HUES64 (cell line): ENCODE data around the gene ATXN1.

ENCODE experiments used
- H3K27ac ChIP-seq: 2 replicates; pipeline ENCODE4 v1.7.0; 2013; ENCODE audit warnings: low read depth, low read length, inconsistent platforms
- H3K27me3 ChIP-seq: 2 replicates; pipeline ENCODE4 v1.6.1; 2013; ENCODE audit warnings: mild to moderate bottlenecking, low read length; ENCODE audit not compliant: insufficient read depth
- H3K36me3 ChIP-seq: 2 replicates; pipeline ENCODE4 v1.6.1; 2013; ENCODE audit warnings: mild to moderate bottlenecking, low read length; ENCODE audit not compliant: insufficient read depth
- H3K4me1 ChIP-seq: 2 replicates; pipeline ENCODE4 v1.6.1; 2013; ENCODE audit warnings: mild to moderate bottlenecking, low read length, moderate library complexity; ENCODE audit not compliant: insufficient read depth
- H3K4me3 ChIP-seq: 2 replicates; pipeline ENCODE4 v1.5.1; 2013; ENCODE audit warnings: mild to moderate bottlenecking, low read length, moderate library complexity
- H3K9ac ChIP-seq: 2 replicates; pipeline ENCODE4 v1.6.1; 2013; ENCODE audit warnings: mild to moderate bottlenecking, low read depth, low read length
- H3K9me3 ChIP-seq: 2 replicates; pipeline ENCODE4 v1.6.1; 2013; ENCODE audit warnings: low read depth, low read length; ENCODE audit not compliant: insufficient read depth
- WGBS: fragments of 150-250, 120-280 bp; methylation state at CpG from one replicate; pipeline ENCODE4 v1.1.7; 2013; ENCODE audit warnings: missing lambda C conversion rate; 5-methylcytosine and 5-hydroxymethylcytosine counted together

The ATXN1 gene

DNA sequence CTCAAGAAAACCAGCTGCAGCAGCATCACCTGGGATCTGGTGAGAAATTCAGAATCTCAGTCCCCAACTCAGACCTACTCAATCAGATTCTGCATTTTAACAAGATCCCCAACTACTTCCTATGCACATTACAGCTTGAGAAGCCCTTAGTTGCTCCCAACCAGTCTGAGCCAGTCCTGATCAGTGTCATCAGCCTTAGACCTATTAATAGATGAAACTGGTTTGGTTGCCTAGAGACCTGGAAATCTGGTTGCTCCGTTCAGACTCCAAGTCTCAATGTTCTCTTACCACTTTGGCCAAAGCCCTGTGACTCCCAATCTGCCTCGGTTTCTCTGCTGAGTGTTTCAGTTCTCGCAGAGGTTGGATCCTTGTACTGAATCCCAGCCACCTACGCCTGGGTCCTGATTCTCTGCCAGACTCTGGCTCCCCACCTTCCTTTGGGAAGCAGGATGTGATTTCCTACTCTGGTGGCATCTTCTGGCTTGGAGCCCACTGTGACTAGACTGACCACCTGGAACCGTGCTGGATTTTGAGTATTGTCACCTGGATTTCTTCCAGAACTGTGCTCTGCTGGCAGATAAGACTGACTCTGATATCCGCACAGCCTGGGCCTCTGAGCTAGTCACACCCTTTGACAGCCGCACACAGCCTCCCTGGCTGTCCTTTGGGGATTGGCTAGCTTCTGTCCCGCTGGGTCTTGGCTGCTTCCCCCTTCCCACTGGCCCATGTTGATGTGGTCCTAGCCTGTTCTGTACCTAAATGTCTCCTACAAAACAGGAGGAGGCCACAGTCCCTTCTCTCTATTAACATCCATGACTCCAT is 20.3 kb upstream of the ATXN1 start:
- no peak overlapping the region for H3K4me3 ChIP-seq
- peaks cover 5% of the 10 kb centered on the region; the same call in 1 of the 2 replicates for H3K4me1 ChIP-seq
- no peaks in the 10 kb centered on the region for H3K9me3 ChIP-seq
- H3K36me3 ChIP-seq: no peaks in the 10 kb centered on the region
- no peak overlapping the region for H3K9ac ChIP-seq
- no peaks in the 10 kb centered on the region for H3K27me3 ChIP-seq
- H3K27ac ChIP-seq: no peak overlapping the region
- 92% methylated on average over 8 of the region's 8 CpGs for WGBS

DNA sequence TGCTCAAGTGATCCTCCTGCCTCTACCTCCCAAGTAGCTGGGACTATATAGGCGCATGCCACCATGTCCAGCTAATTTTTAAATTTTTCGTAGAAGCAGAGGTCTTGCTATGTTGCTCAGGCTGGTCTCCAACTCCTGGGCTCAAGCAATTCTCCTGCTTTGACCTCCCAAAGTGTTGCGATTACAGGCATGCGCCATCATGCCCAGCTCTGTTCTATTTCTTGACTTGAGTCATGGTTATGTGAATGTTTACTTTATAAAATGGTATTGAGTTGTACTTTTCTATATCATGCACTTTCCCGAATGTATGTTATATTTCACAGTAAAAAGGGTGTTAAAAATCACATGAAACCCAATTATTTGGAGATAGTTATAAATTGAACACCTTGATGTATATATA is 17.3 kb upstream of the ATXN1 start:
- H3K4me3 ChIP-seq: no peak overlapping the region
- no peaks in the 10 kb centered on the region for H3K9me3 ChIP-seq
- H3K4me1 ChIP-seq: peaks cover 5% of the 10 kb centered on the region; the same call in 1 of the 2 replicates
- H3K9ac ChIP-seq: no peak overlapping the region
- 92% methylated on average over 4 of the region's 5 CpGs for WGBS
- no peaks in the 10 kb centered on the region for H3K27me3 ChIP-seq
- no peaks in the 10 kb centered on the region for H3K36me3 ChIP-seq
- H3K27ac ChIP-seq: no peak overlapping the region

GRCh38 chr6:16777794-16778193 is 16.5 kb upstream of the ATXN1 start:
- Histone ChIP-seq H3K4me1 (peaks cover 5% of the 10 kb centered on the region; the same call in 1 of the 2 replicates), H3K27me3 (no peaks in the 10 kb centered on the region), H3K4me3 (no peak overlapping the region), H3K9me3 (no peaks in the 10 kb centered on the region), H3K9ac (no peak overlapping the region), H3K27ac (no peak overlapping the region), H3K36me3 (no peaks in the 10 kb centered on the region)
- WGBS: 94% methylated on average over 5 of the region's 5 CpGs

- Histone ChIP-seq H3K27me3 (no peaks in the 10 kb centered on the region), H3K36me3 (no peaks in the 10 kb centered on the region), H3K9me3 (no peaks in the 10 kb centered on the region), H3K4me3 (no peak overlapping the region), H3K27ac (no peak overlapping the region), H3K9ac (no peak overlapping the region), H3K4me1 (no peaks in the 10 kb centered on the region)
- WGBS: 90% methylated on average over 3 of the region's 4 CpGs
Measured at GRCh38 chr6:16776394-16777017, 15.2 kb upstream of the ATXN1 start.

GRCh38 chr6:16774437-16774836 is 13.2 kb upstream of the ATXN1 start:
- no peaks in the 10 kb centered on the region for H3K9me3 ChIP-seq
- no peak overlapping the region for H3K4me3 ChIP-seq
- 88% methylated on average over 1 of the region's 1 CpG for WGBS
- no peak overlapping the region for H3K27ac ChIP-seq
- H3K9ac ChIP-seq: no peak overlapping the region
- H3K27me3 ChIP-seq: no peaks in the 10 kb centered on the region
- peaks cover 10% of the 10 kb centered on the region for H3K4me1 ChIP-seq
- H3K36me3 ChIP-seq: no peaks in the 10 kb centered on the region

DNA sequence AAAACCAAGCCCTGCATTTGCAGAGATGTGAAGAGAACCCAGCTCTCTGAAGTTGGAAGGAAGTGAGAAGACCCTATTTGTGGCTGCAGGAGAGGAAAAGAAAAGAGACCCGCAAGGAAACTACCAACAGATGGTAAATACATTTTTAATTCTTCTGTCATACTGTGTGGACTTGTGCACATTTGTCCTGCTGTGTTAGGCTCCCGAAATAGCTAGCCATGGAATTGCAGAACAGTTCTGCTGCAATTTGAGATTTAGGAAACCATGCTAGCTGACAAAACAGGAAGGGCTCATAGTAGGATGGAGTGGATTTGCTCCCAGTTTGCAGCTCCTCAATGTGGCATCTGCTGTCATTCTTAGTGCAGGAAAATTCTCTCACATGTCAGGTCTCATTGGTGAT is 12.1 kb upstream of the ATXN1 start:
- H3K27me3 ChIP-seq: no peaks in the 10 kb centered on the region
- WGBS: 91% methylated on average over 2 of the region's 2 CpGs
- peaks cover 20% of the 10 kb centered on the region for H3K4me1 ChIP-seq
- no peak overlapping the region for H3K9ac ChIP-seq
- H3K9me3 ChIP-seq: no peaks in the 10 kb centered on the region
- H3K27ac ChIP-seq: no peak overlapping the region
- H3K36me3 ChIP-seq: no peaks in the 10 kb centered on the region
- no peak overlapping the region for H3K4me3 ChIP-seq

DNA sequence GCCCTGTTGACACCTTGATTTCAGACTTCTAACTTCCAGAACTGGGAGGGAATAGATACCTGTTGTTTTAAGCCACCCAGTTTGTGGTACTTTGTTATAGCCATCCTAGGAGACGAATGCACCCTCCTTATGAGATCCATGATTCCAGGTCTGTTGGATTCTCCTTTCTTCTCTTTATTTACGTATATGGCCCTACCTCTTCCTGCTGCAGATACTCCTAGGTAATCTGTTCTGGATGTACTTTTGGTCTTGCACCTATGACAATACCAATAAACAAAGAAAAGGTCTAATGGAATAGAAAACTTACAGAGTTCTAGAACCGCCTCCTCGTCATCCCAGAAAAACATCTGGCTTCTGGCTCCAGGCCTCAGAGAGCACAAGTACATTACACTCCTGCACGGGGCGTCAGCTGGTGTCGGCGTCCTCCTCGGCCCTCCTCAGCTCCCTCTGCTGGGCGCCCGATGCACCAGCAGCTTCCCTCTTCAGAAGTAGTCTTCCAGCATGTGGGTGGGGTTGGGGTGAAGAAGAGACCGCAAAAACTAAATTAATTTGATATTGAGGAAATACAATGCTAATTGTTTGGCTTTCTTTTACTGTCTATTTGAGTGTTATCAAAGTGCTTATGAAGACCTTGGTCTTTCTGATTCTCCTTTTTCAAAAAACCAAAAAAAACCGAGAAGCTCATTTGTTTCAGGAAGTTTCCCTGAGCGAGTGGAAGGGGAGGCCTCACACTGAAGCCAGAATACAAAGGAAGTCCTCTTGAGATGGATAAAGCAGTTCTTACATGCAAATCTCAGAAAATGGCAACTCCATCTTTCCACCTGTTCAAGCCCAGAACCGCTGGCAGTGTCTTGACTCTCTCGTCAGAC is 9.7 kb upstream of the ATXN1 start:
- Histone ChIP-seq H3K27me3 (no peaks in the 10 kb centered on the region), H3K4me3 (no peak overlapping the region), H3K4me1 (peaks cover 21% of the 10 kb centered on the region), H3K36me3 (no peaks in the 10 kb centered on the region), H3K9me3 (no peaks in the 10 kb centered on the region), H3K9ac (no peak overlapping the region), H3K27ac (no peak overlapping the region)
- WGBS: 46% methylated on average over 16 of the region's 16 CpGs

DNA sequence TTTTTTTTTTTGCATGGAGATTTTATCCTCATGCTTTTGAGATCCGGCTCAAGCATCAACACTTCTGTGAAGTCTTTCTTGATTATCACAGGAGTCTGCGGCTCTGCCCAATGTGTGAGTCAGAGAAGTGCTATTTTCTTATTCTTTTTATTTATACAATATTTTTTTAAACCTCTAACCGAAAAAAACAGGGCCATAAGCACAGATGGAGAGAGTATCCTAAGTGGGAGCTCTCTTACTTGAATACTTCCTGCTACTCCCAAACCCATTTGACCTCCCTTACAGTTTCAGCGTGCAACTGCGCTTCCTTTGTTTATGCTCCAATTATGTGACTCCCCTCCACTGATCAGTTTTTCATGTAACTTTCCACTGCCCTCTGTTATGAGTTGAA is 8.7 kb upstream of the ATXN1 start:
- no peak overlapping the region for H3K9ac ChIP-seq

GRCh38 chr6:16769131-16769985 is 8.1 kb upstream of the ATXN1 start:
- WGBS: 35% methylated on average over 7 of the region's 8 CpGs
- Histone ChIP-seq H3K36me3 (no peaks in the 10 kb centered on the region), H3K27ac (no peak overlapping the region), H3K4me1 (peaks cover 21% of the 10 kb centered on the region), H3K9ac (no peak overlapping the region), H3K9me3 (no peaks in the 10 kb centered on the region), H3K4me3 (no peak overlapping the region), H3K27me3 (no peaks in the 10 kb centered on the region)

More for the DNA sequence above, 8.7 kb upstream of the ATXN1 start:
- Histone ChIP-seq H3K27me3 (no peaks in the 10 kb centered on the region), H3K27ac (no peak overlapping the region), H3K9me3 (no peaks in the 10 kb centered on the region), H3K4me1 (peaks cover 21% of the 10 kb centered on the region), H3K36me3 (no peaks in the 10 kb centered on the region), H3K4me3 (no peak overlapping the region)
- WGBS: 78% methylated on average over 3 of the region's 5 CpGs

- H3K27ac ChIP-seq: no peak overlapping the region
- H3K9ac ChIP-seq: no peak overlapping the region
- H3K4me1 ChIP-seq: peaks cover 21% of the 10 kb centered on the region
- no peaks in the 10 kb centered on the region for H3K9me3 ChIP-seq
- 73% methylated on average over 3 of the region's 3 CpGs for WGBS
- no peaks in the 10 kb centered on the region for H3K27me3 ChIP-seq
- H3K36me3 ChIP-seq: no peaks in the 10 kb centered on the region
- no peak overlapping the region for H3K4me3 ChIP-seq
Measured at GRCh38 chr6:16768477-16768830, 7.2 kb upstream of the ATXN1 start.
